NB4 (cell line): ENCODE data around the gene CAMTA1.

Source experiments
- MYC ChIP-seq: IDR thresholded peaks from 2 replicates; pipeline ENCODE4 v1.6.1; 2011; ENCODE audit warnings: low read depth, low read length
- POLR2A ChIP-seq: IDR thresholded peaks from 2 replicates; pipeline ENCODE4 v1.6.1; 2011; ENCODE audit warnings: mild to moderate bottlenecking; ENCODE audit not compliant: insufficient read length; ENCODE audit errors: extremely low read depth
- TF ChIP-seq, protein P1 (sequence below): IDR thresholded peaks from one replicate; pipeline ENCODE4 v1.5.1; 2012; ENCODE audit warnings: low read depth, low read length
- TF ChIP-seq, protein P2 (sequence below): IDR thresholded peaks from 2 replicates; pipeline ENCODE4 v1.6.1; 2011; ENCODE audit warnings: low read depth, low read length

DNA sequence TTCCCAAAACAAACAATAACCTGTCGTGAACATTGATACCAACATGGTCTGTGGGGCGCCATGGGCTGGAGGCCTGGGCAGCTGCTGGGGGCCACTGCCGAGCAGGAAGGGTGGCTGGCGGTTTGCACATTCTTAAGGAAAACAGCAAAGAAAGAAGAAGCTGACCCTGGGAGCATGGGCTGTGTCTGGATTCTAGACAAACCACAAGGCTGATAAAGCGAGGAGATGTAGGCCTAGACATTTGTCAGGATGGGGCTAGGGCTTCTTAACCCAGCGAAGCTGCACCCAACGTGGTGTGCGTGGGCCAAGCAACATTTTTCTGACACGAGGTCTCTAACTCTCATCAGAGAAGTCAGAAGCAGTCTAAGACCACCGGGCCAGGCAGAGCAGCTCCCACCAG, 663.7 kb downstream of the CAMTA1 start:
- TF ChIP-seq POLR2A = no peak
- TF ChIP-seq, protein P1, sequence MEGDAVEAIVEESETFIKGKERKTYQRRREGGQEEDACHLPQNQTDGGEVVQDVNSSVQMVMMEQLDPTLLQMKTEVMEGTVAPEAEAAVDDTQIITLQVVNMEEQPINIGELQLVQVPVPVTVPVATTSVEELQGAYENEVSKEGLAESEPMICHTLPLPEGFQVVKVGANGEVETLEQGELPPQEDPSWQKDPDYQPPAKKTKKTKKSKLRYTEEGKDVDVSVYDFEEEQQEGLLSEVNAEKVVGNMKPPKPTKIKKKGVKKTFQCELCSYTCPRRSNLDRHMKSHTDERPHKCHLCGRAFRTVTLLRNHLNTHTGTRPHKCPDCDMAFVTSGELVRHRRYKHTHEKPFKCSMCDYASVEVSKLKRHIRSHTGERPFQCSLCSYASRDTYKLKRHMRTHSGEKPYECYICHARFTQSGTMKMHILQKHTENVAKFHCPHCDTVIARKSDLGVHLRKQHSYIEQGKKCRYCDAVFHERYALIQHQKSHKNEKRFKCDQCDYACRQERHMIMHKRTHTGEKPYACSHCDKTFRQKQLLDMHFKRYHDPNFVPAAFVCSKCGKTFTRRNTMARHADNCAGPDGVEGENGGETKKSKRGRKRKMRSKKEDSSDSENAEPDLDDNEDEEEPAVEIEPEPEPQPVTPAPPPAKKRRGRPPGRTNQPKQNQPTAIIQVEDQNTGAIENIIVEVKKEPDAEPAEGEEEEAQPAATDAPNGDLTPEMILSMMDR = no peak
- TF ChIP-seq, protein P2, sequence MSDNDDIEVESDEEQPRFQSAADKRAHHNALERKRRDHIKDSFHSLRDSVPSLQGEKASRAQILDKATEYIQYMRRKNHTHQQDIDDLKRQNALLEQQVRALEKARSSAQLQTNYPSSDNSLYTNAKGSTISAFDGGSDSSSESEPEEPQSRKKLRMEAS = no peak
- no peak for TF ChIP-seq MYC
